Measurements from ENCODE around the gene MRPS14.

GRCh38 chr1:175002910-175003517 is 20.2 kb downstream of the MRPS14 start:
- TF ChIP-seq CTCF (IDR thresholded peaks at IDR 0.05) (no peak), POLR2A (IDR thresholded peaks at IDR 0.05) (no peak)

Measured in adrenal gland (tissue), 5 donors.